ENCODE results near the gene UCP1. TPM values are rescaled to one million over a fixed set of nuclear protein-coding genes. Genes with fewer than 3 reads are reported as not detected.

Gene UCP1
- polyA plus RNA-seq, 3 donors, result not detected

GRCh38 chr4:140611854-140612253 lies 43.1 kb upstream of the UCP1 start:
- no peak overlapping the region for H3K4me2 ChIP-seq (replicated peaks; ENCODE audit: extremely low read depth, low read length, poor library complexity, severe bottlenecking)
- H3K4me1 ChIP-seq (ENCODE audit: control insufficient read depth in 1 of 2, insufficient read depth in 2 of 2, low read length in 2 of 2), result peaks cover 2 to 9% of the 10 kb centered on the region in 2 donors
- H3K27me3 Mint-ChIP-seq (ENCODE audit: low read depth in 3 of 3), result peaks cover 0 to 1% (median 0%) of the 10 kb centered on the region in 3 donors
- H3K4me1 Mint-ChIP-seq, result peaks cover 9% of the 10 kb centered on the region
- H3K36me3 Mint-ChIP-seq, result no peaks in the 10 kb centered on the region
- no peaks in the 10 kb centered on the region for H3K36me3 ChIP-seq (replicated peaks in 1 of 2; ENCODE audit: control insufficient read depth in 1 of 2, insufficient read depth in 2 of 2, low read length in 2 of 2)
- no peaks in the 10 kb centered on the region for H4K20me1 ChIP-seq (ENCODE audit: insufficient read depth, low read length)
- H3K9me3 Mint-ChIP-seq, result no peaks in the 10 kb centered on the region
- no CpG with 5 or more reads among the region's 3 CpGs for WGBS (ENCODE audit: insufficient coverage)
- H3K27me3 ChIP-seq (ENCODE audit: control insufficient read depth in 2 of 2, insufficient read depth in 2 of 2, low read length in 2 of 2), result no peaks in the 10 kb centered on the region
- no peak overlapping the region for H3K9ac ChIP-seq (ENCODE audit: insufficient read depth, low read length, poor library complexity, severe bottlenecking)
- H3K27ac ChIP-seq (ENCODE audit: low read depth in 1 of 2, low read length in 2 of 2), result no peak overlapping the region
- intact Hi-C loops (cut with micrococcal nuclease), result no loop called here
- no peak overlapping the region for H3K4me3 Mint-ChIP-seq
- H2AFZ ChIP-seq (ENCODE audit: insufficient read depth, low read depth, low read length, poor library complexity, severe bottlenecking), result no peak overlapping the region
- no peaks in the 10 kb centered on the region for H3K79me2 ChIP-seq (ENCODE audit: insufficient read depth, low read length)
- H3K9me3 ChIP-seq (replicated peaks in 1 of 2; ENCODE audit: control insufficient read depth in 1 of 2, insufficient read depth in 1 of 2, low read length in 2 of 2), result no peaks in the 10 kb centered on the region
- no peak overlapping the region for H3K4me3 ChIP-seq (replicated peaks in 1 of 3; ENCODE audit: low read depth in 2 of 3, low read length in 3 of 3)
- no peak for TF ChIP-seq CTCF (IDR thresholded peaks at IDR 0.05)
- no peak for DNase-seq
- H3K27ac Mint-ChIP-seq, result no peak overlapping the region

- Histone ChIP-seq H3K4me3 (replicated peaks in 1 of 3; ENCODE audit: low read depth in 2 of 3, low read length in 3 of 3) (no peak overlapping the region), H3K27me3 (ENCODE audit: control insufficient read depth in 2 of 2, insufficient read depth in 2 of 2, low read length in 2 of 2) (no peaks in the 10 kb centered on the region), H3K4me2 (replicated peaks; ENCODE audit: extremely low read depth, low read length, poor library complexity, severe bottlenecking) (no peak overlapping the region), H3K36me3 (replicated peaks in 1 of 2; ENCODE audit: control insufficient read depth in 1 of 2, insufficient read depth in 2 of 2, low read length in 2 of 2) (no peaks in the 10 kb centered on the region), H3K9ac (ENCODE audit: insufficient read depth, low read length, poor library complexity, severe bottlenecking) (no peak overlapping the region), H3K9me3 (replicated peaks in 1 of 2; ENCODE audit: control insufficient read depth in 1 of 2, insufficient read depth in 1 of 2, low read length in 2 of 2) (no peaks in the 10 kb centered on the region), H3K79me2 (ENCODE audit: insufficient read depth, low read length) (no peaks in the 10 kb centered on the region), H4K20me1 (ENCODE audit: insufficient read depth, low read length) (no peaks in the 10 kb centered on the region), H3K27ac (ENCODE audit: low read depth in 1 of 2, low read length in 2 of 2) (no peak overlapping the region), H3K4me1 (ENCODE audit: control insufficient read depth in 1 of 2, insufficient read depth in 2 of 2, low read length in 2 of 2) (peaks cover 2 to 9% of the 10 kb centered on the region in 2 donors), H2AFZ (ENCODE audit: insufficient read depth, low read depth, low read length, poor library complexity, severe bottlenecking) (no peak overlapping the region)
- 56% methylated on average over 2 of the region's 6 CpGs for WGBS (ENCODE audit: insufficient coverage)
- peak in 2 of 3 donors; percentile 13 to 16 for DNase-seq
- TF ChIP-seq CTCF (IDR thresholded peaks at IDR 0.05), result peak; percentile 63
- peaks cover 9% of the 10 kb centered on the region for H3K4me1 Mint-ChIP-seq
- H3K27ac Mint-ChIP-seq, result peak overlapping the region in 1 of 7 donors; percentile 31
- no peak overlapping the region for H3K4me3 Mint-ChIP-seq
- peaks cover 0 to 1% (median 0%) of the 10 kb centered on the region in 3 donors for H3K27me3 Mint-ChIP-seq (ENCODE audit: low read depth in 3 of 3)
- no peaks in the 10 kb centered on the region for H3K36me3 Mint-ChIP-seq
- H3K9me3 Mint-ChIP-seq, result no peaks in the 10 kb centered on the region
- intact Hi-C loops (cut with micrococcal nuclease), result no loop called here
Measured at GRCh38 chr4:140609548-140610425, 41.0 kb upstream of the UCP1 start.
